Measurements from ENCODE around the gene MYADM. TPM values are rescaled to one million over a fixed set of nuclear protein-coding genes. Genes with fewer than 3 reads are reported as not detected.

The MYADM gene
- total and polyA plus RNA-seq, 9 donors: 27.5 to 216 (median 134) TPM

GRCh38 chr19:53915000-53915399, 47.3 kb downstream of the MYADM start:
- Histone ChIP-seq H3K4me3 (no peak overlapping the region), H3K36me3 (no peaks in the 10 kb centered on the region), H3K4me1 (ENCODE audit: insufficient read depth) (no peaks in the 10 kb centered on the region), H3K27ac (no peak overlapping the region), H3K27me3 (no peaks in the 10 kb centered on the region), H3K9me3 (no peaks in the 10 kb centered on the region)
- 52 to 58% (median 57%) methylated on average over 8 of the region's 8 CpGs for WGBS, 3 donors
- DNase-seq: no peak
- TF ChIP-seq POLR2A (IDR thresholded peaks at IDR 0.05): no peak
- no peak for TF ChIP-seq EP300 (IDR thresholded peaks at IDR 0.05)
- TF ChIP-seq, protein P1, sequence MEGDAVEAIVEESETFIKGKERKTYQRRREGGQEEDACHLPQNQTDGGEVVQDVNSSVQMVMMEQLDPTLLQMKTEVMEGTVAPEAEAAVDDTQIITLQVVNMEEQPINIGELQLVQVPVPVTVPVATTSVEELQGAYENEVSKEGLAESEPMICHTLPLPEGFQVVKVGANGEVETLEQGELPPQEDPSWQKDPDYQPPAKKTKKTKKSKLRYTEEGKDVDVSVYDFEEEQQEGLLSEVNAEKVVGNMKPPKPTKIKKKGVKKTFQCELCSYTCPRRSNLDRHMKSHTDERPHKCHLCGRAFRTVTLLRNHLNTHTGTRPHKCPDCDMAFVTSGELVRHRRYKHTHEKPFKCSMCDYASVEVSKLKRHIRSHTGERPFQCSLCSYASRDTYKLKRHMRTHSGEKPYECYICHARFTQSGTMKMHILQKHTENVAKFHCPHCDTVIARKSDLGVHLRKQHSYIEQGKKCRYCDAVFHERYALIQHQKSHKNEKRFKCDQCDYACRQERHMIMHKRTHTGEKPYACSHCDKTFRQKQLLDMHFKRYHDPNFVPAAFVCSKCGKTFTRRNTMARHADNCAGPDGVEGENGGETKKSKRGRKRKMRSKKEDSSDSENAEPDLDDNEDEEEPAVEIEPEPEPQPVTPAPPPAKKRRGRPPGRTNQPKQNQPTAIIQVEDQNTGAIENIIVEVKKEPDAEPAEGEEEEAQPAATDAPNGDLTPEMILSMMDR (IDR thresholded peaks at IDR 0.05): no peak
- intact Hi-C loops (cut with DNase I): no loop called here

DNA sequence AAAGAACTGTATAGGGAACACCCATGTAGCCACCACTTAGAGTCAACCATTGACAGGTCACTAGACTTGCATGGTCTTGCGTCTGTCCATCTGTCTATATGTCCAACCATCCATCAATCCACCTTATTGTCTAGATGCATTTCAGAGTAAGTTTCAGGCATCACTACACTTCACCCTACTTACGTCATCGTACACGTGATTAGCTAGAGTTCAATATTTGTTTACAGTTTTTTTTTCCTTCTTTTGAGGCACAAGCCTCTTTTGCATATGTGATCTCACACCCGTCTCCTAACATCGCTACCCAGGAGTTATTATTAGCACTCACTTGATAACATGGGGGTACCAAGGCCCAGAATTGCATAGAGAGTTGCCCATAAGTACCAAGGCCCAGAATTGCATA, 48.3 kb downstream of the MYADM start:
- Histone ChIP-seq H3K4me3 (no peak overlapping the region), H3K4me1 (ENCODE audit: insufficient read depth) (no peaks in the 10 kb centered on the region), H3K9me3 (no peaks in the 10 kb centered on the region), H3K27ac (no peak overlapping the region), H3K36me3 (no peaks in the 10 kb centered on the region), H3K27me3 (no peaks in the 10 kb centered on the region)
- 68 to 73% (median 71%) methylated on average over 6 of the region's 6 CpGs for WGBS, 3 donors
- intact Hi-C loops (cut with DNase I): no loop called here
- no peak for DNase-seq
- TF ChIP-seq POLR2A (IDR thresholded peaks at IDR 0.05) (no peak), EP300 (IDR thresholded peaks at IDR 0.05) (no peak)
- TF ChIP-seq, protein P1 (IDR thresholded peaks at IDR 0.05): no peak

GRCh38 chr19:53917356-53917755, 49.7 kb downstream of the MYADM start:
- TF ChIP-seq POLR2A (IDR thresholded peaks at IDR 0.05) (no peak), EP300 (IDR thresholded peaks at IDR 0.05) (no peak)
- TF ChIP-seq, protein P1 (IDR thresholded peaks at IDR 0.05): no peak
- H3K9me3 ChIP-seq: no peaks in the 10 kb centered on the region
- intact Hi-C loops (cut with DNase I): no loop called here
- no peak overlapping the region for H3K4me3 ChIP-seq
- H3K36me3 ChIP-seq: no peaks in the 10 kb centered on the region
- DNase-seq: no peak
- no peaks in the 10 kb centered on the region for H3K4me1 ChIP-seq (ENCODE audit: insufficient read depth)
- H3K27me3 ChIP-seq: no peaks in the 10 kb centered on the region
- WGBS, 3 donors: 82 to 84% (median 83%) methylated on average over 7 of the region's 7 CpGs
- H3K27ac ChIP-seq: no peak overlapping the region

Other genes with a start within 250 kb of the MYADM start
- not detected for gene DPRX, start 235.9 kb upstream of the MYADM start, total RNA-seq
- gene DPRX, start 235.9 kb upstream of the MYADM start, polyA plus RNA-seq: not detected
- under 1 TPM; 0.05 to 0.95 (median 0.17) TPM for gene NLRP12, start 43.6 kb upstream of the MYADM start, total RNA-seq
- gene NLRP12, start 43.6 kb upstream of the MYADM start, polyA plus RNA-seq: under 1 TPM; 0.05 to 0.15 TPM
- under 1 TPM in 1 of 7 donors, not detected in 6; 0.08 TPM for gene PRKCG, start 14.3 kb downstream of the MYADM start, total RNA-seq
- under 1 TPM in 1 of 2 donors, not detected in 1; 0.04 TPM for gene PRKCG, start 14.3 kb downstream of the MYADM start, polyA plus RNA-seq
- gene CACNG7, start 41.4 kb downstream of the MYADM start, total RNA-seq: not detected
- under 1 TPM in 1 of 2 donors, not detected in 1; 0.02 TPM for gene CACNG7, start 41.4 kb downstream of the MYADM start, polyA plus RNA-seq
- under 1 TPM in 4 of 7 donors, not detected in 3; 0.03 to 0.12 (median 0.08) TPM for gene CACNG8, start 95.1 kb downstream of the MYADM start, total RNA-seq
- gene CACNG8, start 95.1 kb downstream of the MYADM start, polyA plus RNA-seq: under 1 TPM; 0.06 to 0.13 TPM
- 1 to 10 TPM in 1 of 7 donors, under 1 TPM in 1, not detected in 5; 0.15 to 3.2 TPM for gene CACNG6, start 123.8 kb downstream of the MYADM start, total RNA-seq
- gene CACNG6, start 123.8 kb downstream of the MYADM start, polyA plus RNA-seq: not detected
- gene VSTM1, start 196.0 kb downstream of the MYADM start, total RNA-seq: not detected
- not detected for gene VSTM1, start 196.0 kb downstream of the MYADM start, polyA plus RNA-seq
- not detected for gene TARM1, start 213.5 kb downstream of the MYADM start, total RNA-seq
- not detected for gene TARM1, start 213.5 kb downstream of the MYADM start, polyA plus RNA-seq
- 1 to 10 TPM; 1.4 to 3.8 (median 2.1) TPM for gene OSCAR, start 232.9 kb downstream of the MYADM start, total RNA-seq
- 1 to 10 TPM; 1.1 to 1.4 TPM for gene OSCAR, start 232.9 kb downstream of the MYADM start, polyA plus RNA-seq
- gene NDUFA3, start 235.0 kb downstream of the MYADM start, total RNA-seq: 100 to 1,000 TPM in 3 of 7 donors, 10 to 100 TPM in 3, 1 to 10 TPM in 1; 6.2 to 110 (median 82.1) TPM
- 100 to 1,000 TPM in 1 of 2 donors, 10 to 100 TPM in 1; 58.3 to 110 TPM for gene NDUFA3, start 235.0 kb downstream of the MYADM start, polyA plus RNA-seq
- 10 to 100 TPM in 6 of 7 donors, 1 to 10 TPM in 1; 7.6 to 18.3 (median 12.8) TPM for gene TFPT, start 247.8 kb downstream of the MYADM start, total RNA-seq
- 10 to 100 TPM in 1 of 2 donors, 1 to 10 TPM in 1; 2.4 to 14.1 TPM for gene TFPT, start 247.8 kb downstream of the MYADM start, polyA plus RNA-seq
- gene PRPF31, start 247.9 kb downstream of the MYADM start, total RNA-seq: 10 to 100 TPM; 30.0 to 59.5 (median 48.8) TPM
- gene PRPF31, start 247.9 kb downstream of the MYADM start, polyA plus RNA-seq: 10 to 100 TPM; 51.1 to 62.2 TPM

Data from ovary (tissue), 9 donors.